ENCODE measurements around the gene CTIF. TPM values are rescaled to one million over a fixed set of nuclear protein-coding genes. Genes with fewer than 3 reads are reported as not detected.

CTIF gene
- total and polyA plus RNA-seq, 5 donors from 2014 or later = 0.23 to 1.8 TPM; not detected in 3

GRCh38 chr18:48780201-48780912, 241.5 kb downstream of the CTIF start:
- H3K36me3 Mint-ChIP-seq = no peaks in the 10 kb centered on the region
- H3K4me3 Mint-ChIP-seq = no peak overlapping the region
- Histone ChIP-seq H3K36me3 (ENCODE audit: control insufficient read depth, insufficient read depth, low read length) (no peaks in the 10 kb centered on the region), H3K4me1 (ENCODE audit: control insufficient read depth, insufficient read depth, low read length, poor library complexity, severe bottlenecking) (peaks cover 16% of the 10 kb centered on the region), H3K27ac (ENCODE audit: insufficient read depth, low read length, poor library complexity, severe bottlenecking) (no peak overlapping the region), H3K27me3 (ENCODE audit: control insufficient read depth, insufficient read depth, low read length) (no peaks in the 10 kb centered on the region), H3K4me3 (ENCODE audit: low read depth, low read length) (no peak overlapping the region), H3K9me3 (ENCODE audit: control insufficient read depth in 2 of 2, low read length in 2 of 2) (no peaks in the 10 kb centered on the region)
- no peak for DNase-seq
- H3K9me3 Mint-ChIP-seq = no peaks in the 10 kb centered on the region
- H3K27me3 Mint-ChIP-seq = no peaks in the 10 kb centered on the region
- no peak for ATAC-seq (ENCODE audit: low read depth in 2 of 2)
- no peak overlapping the region for H3K27ac Mint-ChIP-seq
- H3K4me1 Mint-ChIP-seq = peaks cover 0 to 20% (median 11%) of the 10 kb centered on the region in 4 donors

GRCh38 chr18:48780913-48781162, 242.0 kb downstream of the CTIF start:
- ATAC-seq (ENCODE audit: low read depth in 2 of 2) (no peak), DNase-seq (no peak)
- no peaks in the 10 kb centered on the region for H3K36me3 ChIP-seq (ENCODE audit: control insufficient read depth, insufficient read depth, low read length)
- H3K4me3 ChIP-seq (ENCODE audit: low read depth, low read length) = no peak overlapping the region
- H3K4me1 ChIP-seq (ENCODE audit: control insufficient read depth, insufficient read depth, low read length, poor library complexity, severe bottlenecking) = peaks cover 19% of the 10 kb centered on the region
- no peaks in the 10 kb centered on the region for H3K27me3 Mint-ChIP-seq
- no peak overlapping the region for H3K27ac Mint-ChIP-seq
- no peaks in the 10 kb centered on the region for H3K36me3 Mint-ChIP-seq
- H3K9me3 Mint-ChIP-seq = no peaks in the 10 kb centered on the region
- no peaks in the 10 kb centered on the region for H3K9me3 ChIP-seq (ENCODE audit: control insufficient read depth in 2 of 2, low read length in 2 of 2)
- H3K4me1 Mint-ChIP-seq = peaks cover 0 to 18% (median 11%) of the 10 kb centered on the region in 4 donors
- H3K27ac ChIP-seq (ENCODE audit: insufficient read depth, low read length, poor library complexity, severe bottlenecking) = no peak overlapping the region
- H3K4me3 Mint-ChIP-seq = no peak overlapping the region
- no peaks in the 10 kb centered on the region for H3K27me3 ChIP-seq (ENCODE audit: control insufficient read depth, insufficient read depth, low read length)

GRCh38 chr18:48781163-48781987, 242.5 kb downstream of the CTIF start:
- no peaks in the 10 kb centered on the region for H3K27me3 Mint-ChIP-seq
- no peak for DNase-seq
- peaks cover 0 to 18% (median 11%) of the 10 kb centered on the region in 4 donors for H3K4me1 Mint-ChIP-seq
- H3K27ac Mint-ChIP-seq = no peak overlapping the region
- no peak overlapping the region for H3K4me3 ChIP-seq (ENCODE audit: low read depth, low read length)
- no peaks in the 10 kb centered on the region for H3K27me3 ChIP-seq (ENCODE audit: control insufficient read depth, insufficient read depth, low read length)
- no peaks in the 10 kb centered on the region for H3K36me3 Mint-ChIP-seq
- H3K36me3 ChIP-seq (ENCODE audit: control insufficient read depth, insufficient read depth, low read length) = no peaks in the 10 kb centered on the region
- H3K9me3 Mint-ChIP-seq = no peaks in the 10 kb centered on the region
- H3K27ac ChIP-seq (ENCODE audit: insufficient read depth, low read length, poor library complexity, severe bottlenecking) = no peak overlapping the region
- no peaks in the 10 kb centered on the region for H3K9me3 ChIP-seq (ENCODE audit: control insufficient read depth in 2 of 2, low read length in 2 of 2)
- no peak for ATAC-seq (ENCODE audit: low read depth in 2 of 2)
- H3K4me3 Mint-ChIP-seq = no peak overlapping the region
- peaks cover 19% of the 10 kb centered on the region for H3K4me1 ChIP-seq (ENCODE audit: control insufficient read depth, insufficient read depth, low read length, poor library complexity, severe bottlenecking)

GRCh38 chr18:48781988-48782363, 243.1 kb downstream of the CTIF start:
- Histone ChIP-seq H3K27ac (ENCODE audit: insufficient read depth, low read length, poor library complexity, severe bottlenecking) (no peak overlapping the region), H3K36me3 (ENCODE audit: control insufficient read depth, insufficient read depth, low read length) (no peaks in the 10 kb centered on the region), H3K4me1 (ENCODE audit: control insufficient read depth, insufficient read depth, low read length, poor library complexity, severe bottlenecking) (peaks cover 17% of the 10 kb centered on the region), H3K4me3 (ENCODE audit: low read depth, low read length) (no peak overlapping the region), H3K27me3 (ENCODE audit: control insufficient read depth, insufficient read depth, low read length) (no peaks in the 10 kb centered on the region), H3K9me3 (ENCODE audit: control insufficient read depth in 2 of 2, low read length in 2 of 2) (no peaks in the 10 kb centered on the region)
- Mint-ChIP-seq H3K4me1 (peaks cover 0 to 18% (median 11%) of the 10 kb centered on the region in 4 donors), H3K27ac (peak overlapping the region in 1 of 3 donors; percentile 69), H3K27me3 (no peaks in the 10 kb centered on the region), H3K4me3 (no peak overlapping the region), H3K36me3 (no peaks in the 10 kb centered on the region), H3K9me3 (no peaks in the 10 kb centered on the region)
- no peak for ATAC-seq (ENCODE audit: low read depth in 2 of 2)
- no peak for DNase-seq

GRCh38 chr18:48782381-48782861, 243.6 kb downstream of the CTIF start:
- no peaks in the 10 kb centered on the region for H3K36me3 Mint-ChIP-seq
- DNase-seq = no peak
- Histone ChIP-seq H3K36me3 (ENCODE audit: control insufficient read depth, insufficient read depth, low read length) (no peaks in the 10 kb centered on the region), H3K4me1 (ENCODE audit: control insufficient read depth, insufficient read depth, low read length, poor library complexity, severe bottlenecking) (peaks cover 14% of the 10 kb centered on the region), H3K4me3 (ENCODE audit: low read depth, low read length) (no peak overlapping the region), H3K27me3 (ENCODE audit: control insufficient read depth, insufficient read depth, low read length) (no peaks in the 10 kb centered on the region), H3K9me3 (ENCODE audit: control insufficient read depth in 2 of 2, low read length in 2 of 2) (no peaks in the 10 kb centered on the region), H3K27ac (ENCODE audit: insufficient read depth, low read length, poor library complexity, severe bottlenecking) (no peak overlapping the region)
- H3K9me3 Mint-ChIP-seq = no peaks in the 10 kb centered on the region
- no peak for ATAC-seq (ENCODE audit: low read depth in 2 of 2)
- H3K4me1 Mint-ChIP-seq = peaks cover 0 to 18% (median 10%) of the 10 kb centered on the region in 4 donors
- H3K27me3 Mint-ChIP-seq = no peaks in the 10 kb centered on the region
- no peak overlapping the region for H3K4me3 Mint-ChIP-seq
- no peak overlapping the region for H3K27ac Mint-ChIP-seq

GRCh38 chr18:48783616-48784520, 245.0 kb downstream of the CTIF start:
- H3K9me3 Mint-ChIP-seq = no peaks in the 10 kb centered on the region
- no peaks in the 10 kb centered on the region for H3K27me3 Mint-ChIP-seq
- peaks cover 0 to 14% (median 8%) of the 10 kb centered on the region in 4 donors for H3K4me1 Mint-ChIP-seq
- H3K4me3 Mint-ChIP-seq = no peak overlapping the region
- no peaks in the 10 kb centered on the region for H3K36me3 ChIP-seq (ENCODE audit: control insufficient read depth, insufficient read depth, low read length)
- H3K9me3 ChIP-seq (ENCODE audit: control insufficient read depth in 2 of 2, low read length in 2 of 2) = no peaks in the 10 kb centered on the region
- H3K36me3 Mint-ChIP-seq = no peaks in the 10 kb centered on the region
- H3K27me3 ChIP-seq (ENCODE audit: control insufficient read depth, insufficient read depth, low read length) = no peaks in the 10 kb centered on the region
- H3K27ac ChIP-seq (ENCODE audit: insufficient read depth, low read length, poor library complexity, severe bottlenecking) = no peak overlapping the region
- peak overlapping the region in 2 of 3 donors; percentile 53 to 81 for H3K27ac Mint-ChIP-seq
- ATAC-seq (ENCODE audit: low read depth in 2 of 2) (no peak), DNase-seq (no peak)
- no peak overlapping the region for H3K4me3 ChIP-seq (ENCODE audit: low read depth, low read length)
- peaks cover 14% of the 10 kb centered on the region for H3K4me1 ChIP-seq (ENCODE audit: control insufficient read depth, insufficient read depth, low read length, poor library complexity, severe bottlenecking)

GRCh38 chr18:48784656-48785055, 245.8 kb downstream of the CTIF start:
- no peaks in the 10 kb centered on the region for H3K9me3 ChIP-seq (ENCODE audit: control insufficient read depth in 2 of 2, low read length in 2 of 2)
- H3K27ac ChIP-seq (ENCODE audit: insufficient read depth, low read length, poor library complexity, severe bottlenecking) = peak overlapping the region; percentile 42
- no peaks in the 10 kb centered on the region for H3K27me3 ChIP-seq (ENCODE audit: control insufficient read depth, insufficient read depth, low read length)
- Mint-ChIP-seq H3K9me3 (no peaks in the 10 kb centered on the region), H3K4me1 (peaks cover 0 to 14% (median 8%) of the 10 kb centered on the region in 4 donors), H3K27me3 (no peaks in the 10 kb centered on the region), H3K27ac (peak overlapping the region; percentile 15 to 92 (median 68)), H3K36me3 (no peaks in the 10 kb centered on the region), H3K4me3 (peak overlapping the region in 2 of 4 donors; percentile 8 to 39)
- H3K4me3 ChIP-seq (ENCODE audit: low read depth, low read length) = peak overlapping the region; percentile 34
- no peaks in the 10 kb centered on the region for H3K36me3 ChIP-seq (ENCODE audit: control insufficient read depth, insufficient read depth, low read length)
- no peak for ATAC-seq (ENCODE audit: low read depth in 2 of 2)
- no peak for DNase-seq
- peaks cover 14% of the 10 kb centered on the region for H3K4me1 ChIP-seq (ENCODE audit: control insufficient read depth, insufficient read depth, low read length, poor library complexity, severe bottlenecking)
